OCI-LY1 (cell line): ENCODE results near the gene PACC1.

Source experiments
- H2AFZ ChIP-seq: fragments of 200-600 bp; sonication (generic), shearing (Covaris generic); 2 replicates; pipeline ENCODE4 v1.6.0; 2014; ENCODE audit warnings: antibody characterized with exemption, mild to moderate bottlenecking, low read length
- H3F3A ChIP-seq: fragments of 200-600 bp; sonication (generic), shearing (Covaris generic); 2 replicates; pipeline ENCODE4 v1.6.0; 2014; ENCODE audit warnings: mild to moderate bottlenecking, antibody characterized with exemption, low read length, moderate library complexity; ENCODE audit not compliant: insufficient read depth
- H3K27ac ChIP-seq: fragments of 200-600 bp; sonication (generic); 2 replicates; pipeline ENCODE4 v1.5.1; 2014; ENCODE audit warnings: low read length, mixed run types, mild to moderate bottlenecking, low read depth; ENCODE audit not compliant: poor library complexity, severe bottlenecking
- H3K27me3 ChIP-seq: fragments of 200-600 bp; sonication (generic); 2 replicates; pipeline ENCODE4 v1.6.0; 2014; ENCODE audit warnings: antibody characterized with exemption, mild to moderate bottlenecking, low read length, moderate library complexity; ENCODE audit not compliant: insufficient read depth
- H3K36me3 ChIP-seq: fragments of 200-600 bp; sonication (generic); 2 replicates; pipeline ENCODE4 v1.6.1; 2014; ENCODE audit warnings: mild to moderate bottlenecking, antibody characterized with exemption, low read length, moderate library complexity, mixed read lengths; ENCODE audit not compliant: insufficient read depth
- H3K4me1 ChIP-seq: fragments of 200-600 bp; sonication (generic); 2 replicates; pipeline ENCODE4 v1.5.1; 2014; ENCODE audit warnings: mild to moderate bottlenecking, low read length, moderate library complexity; ENCODE audit not compliant: insufficient read depth, severe bottlenecking
- H3K4me2 ChIP-seq: fragments of 200-600 bp; sonication (generic), shearing (Covaris generic); 2 replicates; pipeline ENCODE4 v1.6.1; 2014; ENCODE audit warnings: low read length
- H3K4me3 ChIP-seq: fragments of 200-600 bp; sonication (generic); 2 replicates; pipeline ENCODE4 v1.5.1; 2014; ENCODE audit warnings: low read length, low read depth, mild to moderate bottlenecking, mixed read lengths; ENCODE audit not compliant: poor library complexity, severe bottlenecking
- H3K79me2 ChIP-seq: fragments of 200-600 bp; shearing (Covaris generic); 2 replicates; pipeline ENCODE4 v1.6.1; 2016; ENCODE audit warnings: mixed run types, low read length, mixed read lengths; ENCODE audit not compliant: insufficient read depth
- H3K9ac ChIP-seq: fragments of 200-600 bp; sonication (generic), shearing (Covaris generic); 2 replicates; pipeline ENCODE4 v1.6.1; 2014; ENCODE audit warnings: mild to moderate bottlenecking, low read length, mixed read lengths
- H3K9me2 ChIP-seq: fragments of 200-600 bp; sonication (generic), shearing (Covaris generic); 2 replicates; pipeline ENCODE4 v1.6.1; 2014; ENCODE audit warnings: low read depth, mild to moderate bottlenecking, low read length, mixed read lengths
- H3K9me3 ChIP-seq: fragments of 200-600 bp; shearing (Covaris generic); 2 replicates; pipeline ENCODE4 v1.6.1; 2014; ENCODE audit warnings: low read length, mixed read lengths
- H4K20me1 ChIP-seq: fragments of 200-600 bp; sonication (generic), shearing (Covaris generic); 2 replicates; pipeline ENCODE4 v1.6.0; 2016; ENCODE audit warnings: mild to moderate bottlenecking, low read length; ENCODE audit not compliant: insufficient read depth
- EZH2 ChIP-seq: fragments of 200-600 bp; sonication (generic), shearing (Covaris generic); IDR thresholded peaks from 2 replicates; pipeline ENCODE4 v1.8.0; 2017; ENCODE audit warnings: borderline replicate concordance, mixed run types, mild to moderate bottlenecking, antibody characterized with exemption, low read length, moderate library complexity, mixed read lengths
- TF ChIP-seq, protein P1 (sequence below): fragments of 200-600 bp; sonication (generic), shearing (Covaris generic); IDR thresholded peaks from 2 replicates; pipeline ENCODE4 v1.5.1; 2017; ENCODE audit warnings: mild to moderate bottlenecking, antibody characterized with exemption, low read length, moderate library complexity, mixed read lengths

Gene PACC1

DNA sequence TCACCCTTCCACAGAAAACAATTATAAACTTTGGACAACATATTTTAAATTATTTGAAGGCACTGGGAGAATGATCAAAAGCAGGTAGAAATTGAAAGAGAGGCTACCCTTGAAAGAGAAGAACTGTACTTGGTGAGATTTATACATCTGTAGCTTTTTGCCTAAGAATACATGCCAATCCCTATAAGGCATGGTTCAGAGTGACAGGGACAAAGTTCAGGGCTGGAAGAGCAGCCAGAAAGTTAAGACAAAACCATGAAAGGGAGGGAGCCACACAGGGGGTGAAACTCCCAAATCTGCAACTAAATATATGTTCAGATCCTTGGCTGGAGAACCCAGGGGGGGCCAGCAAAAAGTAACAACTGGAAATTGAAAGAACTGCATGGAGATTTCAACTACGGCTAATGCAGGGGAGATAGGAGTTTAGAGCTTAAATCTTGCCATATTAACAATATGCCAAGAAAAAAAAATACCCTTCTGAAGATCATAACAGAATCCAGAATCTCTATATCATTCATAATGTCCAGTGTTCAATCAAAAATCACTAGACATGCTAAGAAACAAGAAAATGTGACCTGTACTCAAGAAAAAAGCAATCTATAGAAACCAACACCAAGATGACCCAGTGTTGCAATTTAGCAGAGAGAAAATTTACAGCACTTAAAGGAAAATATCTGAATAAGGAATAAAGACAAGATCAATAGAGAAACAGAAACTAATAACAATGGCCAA lies 25.5 kb downstream of the PACC1 start:
- H3K4me2 ChIP-seq: no peak overlapping the region
- H4K20me1 ChIP-seq: no peaks in the 10 kb centered on the region
- no peak overlapping the region for H3K27ac ChIP-seq
- no peaks in the 10 kb centered on the region for H3F3A ChIP-seq
- H3K9me3 ChIP-seq: no peaks in the 10 kb centered on the region
- H3K36me3 ChIP-seq: peaks cover 46% of the 10 kb centered on the region
- H3K9me2 ChIP-seq: no peaks in the 10 kb centered on the region
- H3K27me3 ChIP-seq: no peaks in the 10 kb centered on the region
- no peaks in the 10 kb centered on the region for H3K4me1 ChIP-seq
- no peak for TF ChIP-seq EZH2
- TF ChIP-seq, protein P1, sequence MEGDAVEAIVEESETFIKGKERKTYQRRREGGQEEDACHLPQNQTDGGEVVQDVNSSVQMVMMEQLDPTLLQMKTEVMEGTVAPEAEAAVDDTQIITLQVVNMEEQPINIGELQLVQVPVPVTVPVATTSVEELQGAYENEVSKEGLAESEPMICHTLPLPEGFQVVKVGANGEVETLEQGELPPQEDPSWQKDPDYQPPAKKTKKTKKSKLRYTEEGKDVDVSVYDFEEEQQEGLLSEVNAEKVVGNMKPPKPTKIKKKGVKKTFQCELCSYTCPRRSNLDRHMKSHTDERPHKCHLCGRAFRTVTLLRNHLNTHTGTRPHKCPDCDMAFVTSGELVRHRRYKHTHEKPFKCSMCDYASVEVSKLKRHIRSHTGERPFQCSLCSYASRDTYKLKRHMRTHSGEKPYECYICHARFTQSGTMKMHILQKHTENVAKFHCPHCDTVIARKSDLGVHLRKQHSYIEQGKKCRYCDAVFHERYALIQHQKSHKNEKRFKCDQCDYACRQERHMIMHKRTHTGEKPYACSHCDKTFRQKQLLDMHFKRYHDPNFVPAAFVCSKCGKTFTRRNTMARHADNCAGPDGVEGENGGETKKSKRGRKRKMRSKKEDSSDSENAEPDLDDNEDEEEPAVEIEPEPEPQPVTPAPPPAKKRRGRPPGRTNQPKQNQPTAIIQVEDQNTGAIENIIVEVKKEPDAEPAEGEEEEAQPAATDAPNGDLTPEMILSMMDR: no peak
- no peak overlapping the region for H3K9ac ChIP-seq
- H2AFZ ChIP-seq: no peak overlapping the region
- no peak overlapping the region for H3K4me3 ChIP-seq
- H3K79me2 ChIP-seq: no peaks in the 10 kb centered on the region

GRCh38 chr1:212386029-212386428 lies 28.7 kb downstream of the PACC1 start:
- no peaks in the 10 kb centered on the region for H3K9me2 ChIP-seq
- no peaks in the 10 kb centered on the region for H3F3A ChIP-seq
- no peaks in the 10 kb centered on the region for H3K79me2 ChIP-seq
- H3K9me3 ChIP-seq: no peaks in the 10 kb centered on the region
- peaks cover 64% of the 10 kb centered on the region for H3K36me3 ChIP-seq
- no peak for TF ChIP-seq EZH2
- TF ChIP-seq, protein P1: no peak
- H3K27me3 ChIP-seq: no peaks in the 10 kb centered on the region
- H4K20me1 ChIP-seq: no peaks in the 10 kb centered on the region
- no peak overlapping the region for H2AFZ ChIP-seq
- H3K4me1 ChIP-seq: no peaks in the 10 kb centered on the region
- no peak overlapping the region for H3K4me2 ChIP-seq
- no peak overlapping the region for H3K4me3 ChIP-seq
- no peak overlapping the region for H3K9ac ChIP-seq
- H3K27ac ChIP-seq: no peak overlapping the region

GRCh38 chr1:212381397-212382035 lies 33.2 kb downstream of the PACC1 start:
- H3K79me2 ChIP-seq: no peaks in the 10 kb centered on the region
- H3F3A ChIP-seq: no peaks in the 10 kb centered on the region
- H3K36me3 ChIP-seq: peaks cover 67% of the 10 kb centered on the region
- H3K4me1 ChIP-seq: no peaks in the 10 kb centered on the region
- no peak overlapping the region for H3K4me2 ChIP-seq
- no peak for TF ChIP-seq EZH2
- TF ChIP-seq, protein P1: no peak
- no peaks in the 10 kb centered on the region for H3K9me3 ChIP-seq
- H3K27me3 ChIP-seq: no peaks in the 10 kb centered on the region
- H3K9ac ChIP-seq: no peak overlapping the region
- no peaks in the 10 kb centered on the region for H4K20me1 ChIP-seq
- H3K27ac ChIP-seq: no peak overlapping the region
- H2AFZ ChIP-seq: no peak overlapping the region
- H3K4me3 ChIP-seq: no peak overlapping the region
- no peaks in the 10 kb centered on the region for H3K9me2 ChIP-seq
